Activated naive CD4-positive, alpha-beta T cell treated with anti-CD3 and anti-CD28 coated beads, Interleukin-2, amount 10 ng/mL, durations not matched to agents 7 days and 5 days (primary cell): ENCODE measurements around the gene COX7A1.
A peak's percentile ranks its signal among the peaks of the same experiment; 100 is the strongest.
"Not testable (repeated sequence)": the region's sequence is repeated elsewhere in the genome, so short reads cannot be mapped to it uniquely, and the experiment has no call there.

Experiments
- CTCF ChIA-PET: fragments of 350-600 bp; sonication (Branson Sonifier 250); formaldehyde crosslinking; loops from one replicate; lab custom pipeline; 2021; ENCODE audit warnings: antibody characterized with exemption; lab: Charles Lee
- DNase-seq: peaks from one replicate; pipeline ENCODE4 v3.0.0-alpha.2; 2020
- H3K27ac Mint-ChIP-seq: one replicate; pipeline ENCODE4 v1.8.0; 2021; ENCODE audit warnings: mild to moderate bottlenecking, moderate library complexity, mixed read lengths
- H3K27me3 Mint-ChIP-seq: one replicate; pipeline ENCODE4 v1.8.0; 2021; ENCODE audit warnings: mild to moderate bottlenecking, mixed read lengths
- H3K36me3 Mint-ChIP-seq: one replicate; pipeline ENCODE4 v1.8.0; 2021; ENCODE audit warnings: mixed read lengths
- H3K4me1 Mint-ChIP-seq: one replicate; pipeline ENCODE4 v1.8.0; 2021; ENCODE audit warnings: mixed read lengths
- H3K4me3 Mint-ChIP-seq: one replicate; pipeline ENCODE4 v1.8.0; 2021; ENCODE audit warnings: mild to moderate bottlenecking, moderate library complexity, mixed read lengths
- H3K9me3 Mint-ChIP-seq: one replicate; pipeline ENCODE4 v1.8.0; 2021; ENCODE audit warnings: mixed read lengths

Gene COX7A1

GRCh38 chr19:36134867-36135266 is 17.4 kb downstream of the COX7A1 start:
- H3K9me3 Mint-ChIP-seq, CTCF ChIA-PET: not testable (repeated sequence)

GRCh38 chr19:36131221-36131620 is 21.0 kb downstream of the COX7A1 start:
- not testable (repeated sequence) for H3K27me3 Mint-ChIP-seq, H3K4me3 Mint-ChIP-seq

More at GRCh38 chr19:36134867-36135266, 17.4 kb downstream of the COX7A1 start:
- not testable (repeated sequence) for H3K27me3 Mint-ChIP-seq, DNase-seq, H3K27ac Mint-ChIP-seq, H3K4me3 Mint-ChIP-seq, H3K36me3 Mint-ChIP-seq
- H3K4me1 Mint-ChIP-seq = peaks cover 51% of the 10 kb centered on the region

GRCh38 chr19:36128392-36128736 is 23.9 kb downstream of the COX7A1 start:
- H3K4me3 Mint-ChIP-seq = peak overlapping the region; percentile 79
- peak overlapping the region; percentile 94 for H3K27ac Mint-ChIP-seq
- no peaks in the 10 kb centered on the region for H3K27me3 Mint-ChIP-seq
- H3K9me3 Mint-ChIP-seq = no peaks in the 10 kb centered on the region
- CTCF ChIA-PET = interaction anchor here (0.7 to 7.1 kb wide), 11 partner anchors 10 to 983 kb away, joined by 3 to 54 read pairs (median 4); partner anchors contain the start of genes CAPNS1, POLR2I, TBCB and ZFP14
- no peak for DNase-seq
- H3K4me1 Mint-ChIP-seq = peaks cover 36% of the 10 kb centered on the region
- peaks cover 11% of the 10 kb centered on the region for H3K36me3 Mint-ChIP-seq

More at GRCh38 chr19:36131221-36131620, 21.0 kb downstream of the COX7A1 start:
- not testable (repeated sequence) for H3K27ac Mint-ChIP-seq, H3K36me3 Mint-ChIP-seq, H3K9me3 Mint-ChIP-seq, DNase-seq
- CTCF ChIA-PET = interaction anchor here (0.8 to 7.1 kb wide), 2 partner anchors 37 to 42 kb away, joined by 3 to 54 read pairs; no protein-coding TSS in a partner anchor
- H3K4me1 Mint-ChIP-seq = peaks cover 47% of the 10 kb centered on the region

GRCh38 chr19:36125557-36125956 is 26.7 kb downstream of the COX7A1 start:
- Mint-ChIP-seq H3K4me3 (no peak overlapping the region), H3K27ac (no peak overlapping the region), H3K9me3 (no peaks in the 10 kb centered on the region), H3K27me3 (no peaks in the 10 kb centered on the region), H3K36me3 (peaks cover 23% of the 10 kb centered on the region), H3K4me1 (peaks cover 16% of the 10 kb centered on the region)
- CTCF ChIA-PET = interaction anchor here (4.5 to 7.1 kb wide), 2 partner anchors 43 to 48 kb away, joined by 29 to 54 read pairs; no protein-coding TSS in a partner anchor
- DNase-seq = no peak

GRCh38 chr19:36121486-36122124 is 30.6 kb downstream of the COX7A1 start:
- Mint-ChIP-seq H3K27me3 (no peaks in the 10 kb centered on the region), H3K36me3 (peaks cover 48% of the 10 kb centered on the region), H3K4me3 (no peak overlapping the region), H3K4me1 (peaks cover 17% of the 10 kb centered on the region), H3K27ac (no peak overlapping the region), H3K9me3 (no peaks in the 10 kb centered on the region)
- no peak for DNase-seq
- CTCF ChIA-PET = no interaction called here

- H3K27me3 Mint-ChIP-seq = no peaks in the 10 kb centered on the region
- H3K27ac Mint-ChIP-seq = no peak overlapping the region
- H3K4me3 Mint-ChIP-seq = no peak overlapping the region
- CTCF ChIA-PET = no interaction called here
- H3K9me3 Mint-ChIP-seq = no peaks in the 10 kb centered on the region
- H3K4me1 Mint-ChIP-seq = peaks cover 24% of the 10 kb centered on the region
- DNase-seq = no peak
- peaks cover 51% of the 10 kb centered on the region for H3K36me3 Mint-ChIP-seq
Measured at GRCh38 chr19:36120984-36121358, 31.3 kb downstream of the COX7A1 start.

GRCh38 chr19:36120092-36120983 is 31.9 kb downstream of the COX7A1 start:
- Mint-ChIP-seq H3K4me1 (peaks cover 26% of the 10 kb centered on the region), H3K27me3 (peaks cover under 1% of the 10 kb centered on the region), H3K9me3 (no peaks in the 10 kb centered on the region), H3K4me3 (no peak overlapping the region), H3K36me3 (peaks cover 45% of the 10 kb centered on the region), H3K27ac (no peak overlapping the region)
- no peak for DNase-seq
- CTCF ChIA-PET = no interaction called here

GRCh38 chr19:36116344-36116637 is 36.0 kb downstream of the COX7A1 start:
- H3K4me1 Mint-ChIP-seq = peaks cover 45% of the 10 kb centered on the region
- H3K36me3 Mint-ChIP-seq = peaks cover 41% of the 10 kb centered on the region
- peak overlapping the region; percentile 93 for H3K27ac Mint-ChIP-seq
- H3K27me3 Mint-ChIP-seq = peaks cover 9% of the 10 kb centered on the region
- no peaks in the 10 kb centered on the region for H3K9me3 Mint-ChIP-seq
- no peak for DNase-seq
- CTCF ChIA-PET = interaction anchor here (1.0 to 2.9 kb wide), 2 partner anchors 13 to 57 kb away, joined by 3 to 10 read pairs; no protein-coding TSS in a partner anchor
- peak overlapping the region; percentile 84 for H3K4me3 Mint-ChIP-seq

GRCh38 chr19:36115453-36116343 is 36.5 kb downstream of the COX7A1 start, which contains the start of gene TBCB:
TBCB (plus strand) TSS chr19:36115468; CDS start chr19:36115561, 93 bp downstream.
- peaks cover 45% of the 10 kb centered on the region for H3K4me1 Mint-ChIP-seq
- no peaks in the 10 kb centered on the region for H3K9me3 Mint-ChIP-seq
- peaks cover 9% of the 10 kb centered on the region for H3K27me3 Mint-ChIP-seq
- peak within 1 kb of the TSS; percentile 84 for H3K4me3 Mint-ChIP-seq
- CTCF ChIA-PET = interaction anchor here (1.0 to 2.9 kb wide), 2 partner anchors 13 to 58 kb away, joined by 3 to 10 read pairs; no protein-coding TSS in a partner anchor
- peaks cover 38% of the 10 kb centered on the region for H3K36me3 Mint-ChIP-seq
- DNase-seq = peak; percentile 92
- H3K27ac Mint-ChIP-seq = peak within 1 kb of the TSS; percentile 93

- peaks cover 33% of the 10 kb centered on the region for H3K36me3 Mint-ChIP-seq
- H3K27ac Mint-ChIP-seq = peak within 1 kb of the TSS; percentile 93
- peaks cover 43% of the 10 kb centered on the region for H3K4me1 Mint-ChIP-seq
- peak within 1 kb of the TSS; percentile 84 for H3K4me3 Mint-ChIP-seq
- CTCF ChIA-PET = interaction anchor here (2.9 kb wide), 1 partner anchor 14 kb away, joined by 10 read pairs; no protein-coding TSS in a partner anchor
- peak; percentile 99 for DNase-seq
- no peaks in the 10 kb centered on the region for H3K9me3 Mint-ChIP-seq
- peaks cover 9% of the 10 kb centered on the region for H3K27me3 Mint-ChIP-seq
Measured at GRCh38 chr19:36114721-36115452, 37.4 kb downstream of the COX7A1 start, which contains the start of gene POLR2I. POLR2I (minus strand) TSS chr19:36114875; CDS start chr19:36114856, 19 bp downstream.

- Mint-ChIP-seq H3K27ac (peak overlapping the region; percentile 93), H3K4me3 (peak overlapping the region; percentile 84), H3K36me3 (peaks cover 32% of the 10 kb centered on the region), H3K4me1 (peaks cover 42% of the 10 kb centered on the region), H3K27me3 (peaks cover 9% of the 10 kb centered on the region), H3K9me3 (no peaks in the 10 kb centered on the region)
- DNase-seq = peak; percentile 52
- CTCF ChIA-PET = no interaction called here
Measured at GRCh38 chr19:36113894-36114720, 38.1 kb downstream of the COX7A1 start.

- peaks cover 9% of the 10 kb centered on the region for H3K27me3 Mint-ChIP-seq
- peak overlapping the region; percentile 84 for H3K4me3 Mint-ChIP-seq
- no peak for DNase-seq
- H3K9me3 Mint-ChIP-seq = no peaks in the 10 kb centered on the region
- CTCF ChIA-PET = no interaction called here
- H3K4me1 Mint-ChIP-seq = peaks cover 40% of the 10 kb centered on the region
- peak overlapping the region; percentile 93 for H3K27ac Mint-ChIP-seq
- peaks cover 28% of the 10 kb centered on the region for H3K36me3 Mint-ChIP-seq
Measured at GRCh38 chr19:36113425-36113824, 38.8 kb downstream of the COX7A1 start.
